ENCODE data around the gene SARDH.

SARDH gene

GRCh38 chr9:133704711-133705181, 33.4 kb downstream of the SARDH start:
- no peak for DNase-seq (ENCODE audit: low read depth in 2 of 2)

GRCh38 chr9:133703591-133704399, 34.4 kb downstream of the SARDH start:
- DNase-seq (ENCODE audit: low read depth in 2 of 2), result no peak

- DNase-seq (ENCODE audit: low read depth in 2 of 2), result no peak
Measured at GRCh38 chr9:133702798-133703590, 35.2 kb downstream of the SARDH start.

- peak in 1 of 2 donors; percentile 42 for DNase-seq (ENCODE audit: low read depth in 2 of 2)
Measured at GRCh38 chr9:133701981-133702797, 36.0 kb downstream of the SARDH start.

DNA sequence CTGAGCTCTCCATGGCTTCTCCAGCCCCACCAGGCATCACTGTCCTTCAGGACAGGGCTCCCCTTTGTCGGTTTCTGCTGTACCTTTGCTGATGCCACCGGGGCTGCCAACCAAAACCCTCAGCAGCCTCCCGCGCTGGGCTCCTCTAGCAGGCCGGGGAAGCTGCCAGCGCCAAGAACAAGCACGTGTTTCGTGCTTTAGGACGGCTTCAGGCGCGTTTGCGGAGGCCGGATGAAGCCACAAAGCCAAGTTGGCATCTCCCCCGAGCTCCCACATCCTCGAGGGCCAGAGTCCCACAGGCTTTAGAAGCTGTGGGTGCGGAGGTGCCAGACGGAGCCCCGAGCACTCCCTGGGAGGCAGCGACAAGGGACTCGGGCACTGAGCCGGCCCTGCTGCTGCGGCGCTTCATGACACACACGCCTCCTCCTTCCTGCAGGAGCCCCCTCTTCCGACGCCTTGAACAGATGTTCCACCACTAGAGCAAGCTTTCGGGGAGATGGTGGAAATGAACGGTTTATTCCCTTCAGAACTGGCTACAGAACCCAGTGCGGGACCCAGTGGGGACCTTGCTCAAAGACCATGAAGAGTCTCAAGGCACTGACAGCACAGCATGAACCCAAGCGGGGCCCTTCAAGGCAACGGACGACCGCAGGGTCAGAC, 36.7 kb downstream of the SARDH start:
- peak in 1 of 2 donors; percentile 44 for DNase-seq (ENCODE audit: low read depth in 2 of 2)

DNA sequence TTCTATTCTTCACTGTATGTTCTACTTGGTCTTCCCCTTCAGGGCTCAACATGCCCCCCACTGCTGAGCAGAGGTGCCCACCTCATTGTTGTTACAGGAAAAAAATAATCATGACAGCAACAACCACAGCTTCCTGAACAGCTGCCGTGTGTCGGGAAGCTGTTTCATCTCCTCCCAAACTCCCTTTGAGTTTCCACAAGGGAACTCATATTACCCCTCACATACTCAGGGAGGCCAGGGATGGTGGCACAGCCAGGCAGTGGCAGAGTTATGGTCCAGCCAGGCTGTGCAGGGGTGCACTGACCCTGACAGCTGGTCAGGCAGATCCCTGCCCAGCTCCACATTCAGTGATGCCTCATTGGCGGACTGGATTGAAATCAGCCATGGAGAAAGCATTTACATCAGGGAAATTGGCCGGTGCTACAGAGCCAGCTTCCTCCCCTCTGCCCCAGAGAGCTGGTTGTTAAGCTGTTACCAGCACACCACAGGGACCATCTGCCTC, 37.3 kb downstream of the SARDH start:
- DNase-seq (ENCODE audit: low read depth in 2 of 2), result no peak

DNA sequence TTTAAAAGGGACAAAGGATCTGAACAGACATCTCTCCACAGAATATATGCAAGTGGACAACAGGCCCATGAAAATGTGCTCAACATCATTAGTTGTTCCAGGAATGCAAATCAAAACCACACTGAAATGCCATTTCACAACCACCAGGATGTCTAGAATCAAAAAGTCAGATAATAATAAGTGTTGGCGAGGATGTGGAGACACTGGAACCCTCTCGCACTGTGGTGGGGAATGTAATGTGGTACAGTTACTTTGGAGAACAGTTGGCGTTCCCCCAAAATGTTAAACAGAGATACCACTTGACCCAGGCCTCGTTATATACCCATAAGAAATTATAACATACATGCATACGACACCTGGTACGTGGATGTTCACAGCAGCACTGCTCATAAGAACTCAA, 38.6 kb downstream of the SARDH start:
- no peak for DNase-seq (ENCODE audit: low read depth in 2 of 2)

DNA sequence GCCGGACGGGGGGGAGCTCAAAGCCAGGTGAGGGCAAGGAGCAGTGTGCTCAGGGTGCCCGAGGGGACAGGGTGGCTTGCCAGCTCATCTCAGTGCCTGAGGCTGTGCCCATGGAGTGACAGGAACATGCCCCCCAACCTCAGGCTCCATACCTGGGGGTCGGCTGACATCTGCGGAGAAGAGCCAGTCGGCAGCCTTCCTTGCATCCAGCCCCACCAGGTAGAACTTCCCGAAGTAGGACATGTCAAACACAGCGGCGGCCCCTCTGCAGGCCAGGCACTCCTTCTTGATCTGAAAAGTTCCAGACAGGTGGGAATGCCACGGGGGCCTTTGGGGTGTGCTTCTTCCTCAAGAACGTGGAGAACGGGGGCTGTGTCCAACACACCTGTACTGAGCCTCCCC, 42.1 kb downstream of the SARDH start:
- no peak for DNase-seq (ENCODE audit: low read depth in 2 of 2)

DNA sequence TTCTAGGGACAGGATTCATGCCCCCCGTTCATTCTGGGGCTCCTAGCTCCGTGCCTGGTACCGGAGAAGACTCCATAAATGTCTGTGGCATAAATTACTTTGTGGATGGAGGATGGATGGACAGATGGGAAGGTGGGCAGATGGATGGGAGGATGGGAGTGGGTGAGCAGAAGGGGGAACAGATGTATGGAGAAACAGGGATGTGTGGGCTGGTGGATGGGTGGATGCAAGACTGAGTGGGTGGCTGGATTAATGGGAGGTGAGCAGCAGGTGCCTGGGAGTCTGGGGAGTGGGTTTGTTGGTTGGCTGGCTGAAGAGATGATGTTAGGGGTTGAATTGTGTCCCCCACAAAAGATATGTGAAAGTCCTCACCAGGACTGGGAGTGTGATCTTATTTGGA, 43.5 kb downstream of the SARDH start:
- DNase-seq (ENCODE audit: low read depth in 2 of 2), result no peak

DNA sequence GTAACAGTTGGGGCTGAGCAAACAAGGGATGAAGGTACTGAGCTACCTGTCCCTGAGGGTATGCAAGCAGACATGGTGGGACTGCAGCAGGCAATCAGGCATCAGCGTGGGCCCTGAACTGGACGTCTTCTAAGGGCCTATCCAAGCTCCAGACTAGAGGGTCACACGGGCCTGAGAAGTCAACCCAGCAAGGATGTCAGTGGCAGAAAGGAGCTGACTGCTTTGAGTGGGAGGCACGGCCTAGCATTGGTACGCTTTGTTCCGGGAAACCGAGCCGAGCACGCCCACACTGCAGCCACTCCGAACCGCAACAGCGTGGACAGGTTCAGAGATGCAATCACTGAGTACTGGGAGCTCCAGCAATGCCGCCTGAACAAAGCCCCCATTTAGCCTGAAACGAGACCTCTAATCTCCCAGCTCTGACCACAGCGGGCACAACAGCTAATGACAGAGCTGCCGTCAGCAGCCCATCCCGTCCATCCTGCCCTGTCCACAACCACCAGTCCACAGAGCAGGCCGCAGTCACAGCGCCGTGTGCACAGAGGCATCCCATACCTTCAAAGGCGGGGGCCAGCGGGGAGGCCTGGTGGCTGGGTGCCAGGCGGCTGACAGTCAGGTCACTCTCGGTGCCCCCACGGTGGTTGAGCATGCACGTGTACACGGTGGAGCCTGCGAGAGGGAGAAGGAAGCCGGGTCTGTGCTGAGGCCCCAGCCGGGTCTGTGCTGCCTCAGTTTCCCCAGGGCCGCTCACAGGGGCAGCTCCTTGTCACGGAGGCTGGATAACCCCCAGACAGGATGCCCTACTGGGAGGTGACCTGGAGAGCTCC, 44.2 kb downstream of the SARDH start:
- no peak for DNase-seq (ENCODE audit: low read depth in 2 of 2)

DNA sequence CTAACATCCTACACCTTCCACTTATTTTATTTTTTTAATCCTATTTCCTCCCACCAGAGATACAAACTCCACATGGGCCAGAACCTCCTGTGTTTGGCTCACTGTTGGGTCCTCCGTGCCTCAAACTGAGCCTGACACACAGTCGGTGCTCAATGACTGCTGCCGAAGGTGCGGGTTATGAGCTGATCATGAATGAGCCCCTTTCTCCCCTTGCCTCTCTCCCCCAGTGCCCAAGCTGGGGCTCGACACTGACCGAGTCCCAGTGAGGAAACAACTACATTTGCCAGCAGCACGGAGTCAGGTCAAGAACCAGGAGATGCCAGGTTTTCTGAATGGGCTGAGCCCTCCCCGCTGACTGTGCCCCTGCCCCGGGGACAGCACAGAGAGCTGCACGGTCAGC, 45.0 kb downstream of the SARDH start:
- DNase-seq (ENCODE audit: low read depth in 2 of 2), result no peak

DNA sequence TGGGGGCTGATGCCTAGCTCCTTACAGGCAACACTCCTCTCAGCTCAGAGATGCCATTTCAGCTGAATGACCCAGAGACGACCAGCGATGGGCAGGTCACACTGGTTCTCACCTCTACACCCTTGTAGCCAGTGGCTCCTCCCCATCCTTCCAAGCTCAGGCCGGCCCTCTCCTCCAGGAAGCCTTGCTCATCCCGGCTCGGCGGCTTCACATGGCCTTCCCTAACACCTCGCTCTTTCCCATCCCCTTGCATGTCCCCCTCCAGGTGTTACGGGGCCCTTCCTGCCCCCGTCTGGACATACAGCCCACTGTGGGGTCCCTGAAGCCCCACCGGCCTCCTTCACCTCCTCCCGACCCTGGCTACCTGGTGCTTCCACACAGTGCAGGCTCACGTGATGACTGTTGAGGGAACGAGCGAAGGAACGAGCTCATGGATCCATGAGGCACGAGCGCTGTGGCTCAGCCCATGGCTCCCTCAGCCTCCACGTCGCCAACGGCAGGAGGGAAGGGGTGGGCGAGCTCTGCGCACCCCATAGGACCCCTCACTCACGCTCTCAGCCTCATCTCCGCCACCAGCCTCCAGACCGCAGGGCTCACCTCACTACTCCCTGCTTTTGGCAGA, 45.7 kb downstream of the SARDH start:
- DNase-seq (ENCODE audit: low read depth in 2 of 2), result no peak

GRCh38 chr9:133691626-133692363, 46.4 kb downstream of the SARDH start:
- no peak for DNase-seq (ENCODE audit: low read depth in 2 of 2)

- no peak for DNase-seq (ENCODE audit: low read depth in 2 of 2)
Measured at GRCh38 chr9:133691191-133691590, 47.0 kb downstream of the SARDH start.

- DNase-seq (ENCODE audit: low read depth in 2 of 2), result no peak
Measured at GRCh38 chr9:133690081-133690561, 48.0 kb downstream of the SARDH start.

DNA sequence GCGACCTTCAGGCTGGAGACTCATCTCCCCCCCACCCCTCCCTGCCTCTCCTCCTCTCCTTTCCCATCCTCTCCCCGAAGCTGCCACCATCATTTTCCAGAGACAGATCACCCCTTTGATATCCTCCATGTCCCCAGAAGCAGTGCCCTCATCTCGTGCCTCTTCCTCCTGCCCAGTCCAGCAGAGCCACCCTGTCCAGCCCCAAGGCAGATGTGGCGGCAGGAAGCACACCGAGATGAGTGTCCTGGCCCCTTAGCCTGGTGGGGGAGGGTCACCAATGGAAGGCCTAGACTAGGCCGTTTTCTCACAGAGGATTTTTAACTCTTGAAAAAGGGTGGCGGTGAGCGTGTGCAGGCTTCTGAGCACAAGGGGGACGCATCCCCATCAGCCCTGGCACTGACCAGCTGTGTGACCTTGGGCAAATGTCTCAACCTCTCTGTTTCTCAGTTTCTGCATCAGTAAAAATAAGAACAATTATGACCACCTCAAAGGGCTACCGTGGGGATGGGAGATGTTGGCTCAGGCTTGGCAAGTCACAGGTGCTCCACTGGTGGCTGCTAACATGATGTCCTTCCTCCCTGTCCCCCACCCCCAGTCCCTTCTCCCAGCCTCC, 48.9 kb downstream of the SARDH start:
- DNase-seq (ENCODE audit: low read depth in 2 of 2), result no peak

GRCh38 chr9:133687856-133688761, 50.0 kb downstream of the SARDH start:
- DNase-seq (ENCODE audit: low read depth in 2 of 2), result no peak
